HL-60 (cell line): ENCODE measurements around the gene CRNKL1.

Experiments
- POLR2AphosphoS5 ChIP-seq: IDR thresholded peaks from 2 replicates; pipeline ENCODE4 v1.6.1; 2012; ENCODE audit warnings: low read depth
- SPI1 ChIP-seq: IDR thresholded peaks from 2 replicates; pipeline ENCODE4 v1.6.1; 2012; ENCODE audit warnings: low read depth, mild to moderate bottlenecking, borderline replicate concordance
- TF ChIP-seq, protein P1 (sequence below): IDR thresholded peaks from one replicate; pipeline ENCODE4 v1.5.1; 2011; ENCODE audit warnings: low read length, control low read depth, inconsistent platforms; ENCODE audit not compliant: insufficient read depth

DNA sequence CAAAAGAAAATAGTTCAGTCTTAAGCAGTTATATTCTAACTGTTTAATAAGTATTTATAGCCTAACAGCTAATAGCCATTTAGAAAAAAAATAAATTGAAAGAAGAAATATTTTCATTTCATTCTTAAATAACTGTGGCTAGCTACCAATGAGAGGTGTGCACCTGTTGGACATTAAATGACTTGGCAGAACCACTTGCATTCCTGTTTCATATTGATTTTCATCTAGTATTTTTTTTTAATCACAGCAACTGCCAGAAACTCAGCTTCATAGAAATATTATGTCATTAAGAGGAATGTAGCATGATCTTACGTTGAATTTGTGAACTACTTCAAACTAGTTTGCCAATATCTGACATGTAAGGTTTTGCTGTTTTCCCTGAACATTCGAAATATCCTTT lies 25.0 kb downstream of the CRNKL1 start:
- TF ChIP-seq, protein P1, sequence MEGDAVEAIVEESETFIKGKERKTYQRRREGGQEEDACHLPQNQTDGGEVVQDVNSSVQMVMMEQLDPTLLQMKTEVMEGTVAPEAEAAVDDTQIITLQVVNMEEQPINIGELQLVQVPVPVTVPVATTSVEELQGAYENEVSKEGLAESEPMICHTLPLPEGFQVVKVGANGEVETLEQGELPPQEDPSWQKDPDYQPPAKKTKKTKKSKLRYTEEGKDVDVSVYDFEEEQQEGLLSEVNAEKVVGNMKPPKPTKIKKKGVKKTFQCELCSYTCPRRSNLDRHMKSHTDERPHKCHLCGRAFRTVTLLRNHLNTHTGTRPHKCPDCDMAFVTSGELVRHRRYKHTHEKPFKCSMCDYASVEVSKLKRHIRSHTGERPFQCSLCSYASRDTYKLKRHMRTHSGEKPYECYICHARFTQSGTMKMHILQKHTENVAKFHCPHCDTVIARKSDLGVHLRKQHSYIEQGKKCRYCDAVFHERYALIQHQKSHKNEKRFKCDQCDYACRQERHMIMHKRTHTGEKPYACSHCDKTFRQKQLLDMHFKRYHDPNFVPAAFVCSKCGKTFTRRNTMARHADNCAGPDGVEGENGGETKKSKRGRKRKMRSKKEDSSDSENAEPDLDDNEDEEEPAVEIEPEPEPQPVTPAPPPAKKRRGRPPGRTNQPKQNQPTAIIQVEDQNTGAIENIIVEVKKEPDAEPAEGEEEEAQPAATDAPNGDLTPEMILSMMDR: no peak
- no peak for TF ChIP-seq POLR2AphosphoS5
- TF ChIP-seq SPI1: no peak
